OCI-M2 (cell line): ENCODE data around the gene PROX1.

ENCODE experiments used
- DNase-seq: peaks from one replicate; lab custom pipeline; 2025; ENCODE audit not compliant: unreplicated experiment; lab: John Stamatoyannopoulos, UW

Gene PROX1

DNA sequence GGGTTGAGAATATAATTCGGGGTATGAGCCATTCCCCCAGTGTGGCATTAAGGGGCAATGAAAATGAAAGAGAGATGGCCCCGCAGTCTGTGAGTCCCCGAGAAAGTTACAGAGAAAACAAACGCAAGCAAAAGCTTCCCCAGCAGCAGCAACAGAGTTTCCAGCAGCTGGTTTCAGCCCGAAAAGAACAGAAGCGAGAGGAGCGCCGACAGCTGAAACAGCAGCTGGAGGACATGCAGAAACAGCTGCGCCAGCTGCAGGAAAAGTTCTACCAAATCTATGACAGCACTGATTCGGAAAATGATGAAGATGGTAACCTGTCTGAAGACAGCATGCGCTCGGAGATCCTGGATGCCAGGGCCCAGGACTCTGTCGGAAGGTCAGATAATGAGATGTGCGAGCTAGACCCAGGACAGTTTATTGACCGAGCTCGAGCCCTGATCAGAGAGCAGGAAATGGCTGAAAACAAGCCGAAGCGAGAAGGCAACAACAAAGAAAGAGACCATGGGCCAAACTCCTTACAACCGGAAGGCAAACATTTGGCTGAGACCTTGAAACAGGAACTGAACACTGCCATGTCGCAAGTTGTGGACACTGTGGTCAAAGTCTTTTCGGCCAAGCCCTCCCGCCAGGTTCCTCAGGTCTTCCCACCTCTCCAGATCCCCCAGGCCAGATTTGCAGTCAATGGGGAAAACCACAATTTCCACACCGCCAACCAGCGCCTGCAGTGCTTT lies 9.4 kb downstream of the PROX1 start:
- no peak for DNase-seq

DNA sequence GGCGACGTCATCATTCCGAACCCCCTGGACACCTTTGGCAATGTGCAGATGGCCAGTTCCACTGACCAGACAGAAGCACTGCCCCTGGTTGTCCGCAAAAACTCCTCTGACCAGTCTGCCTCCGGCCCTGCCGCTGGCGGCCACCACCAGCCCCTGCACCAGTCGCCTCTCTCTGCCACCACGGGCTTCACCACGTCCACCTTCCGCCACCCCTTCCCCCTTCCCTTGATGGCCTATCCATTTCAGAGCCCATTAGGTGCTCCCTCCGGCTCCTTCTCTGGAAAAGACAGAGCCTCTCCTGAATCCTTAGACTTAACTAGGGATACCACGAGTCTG lies 10.0 kb downstream of the PROX1 start:
- no peak for DNase-seq

- DNase-seq: no peak
Observed at GRCh38 chr1:213998785-213999184, 11.0 kb downstream of the PROX1 start.

- no peak for DNase-seq
Observed at GRCh38 chr1:213999732-214000131, 12.0 kb downstream of the PROX1 start.

GRCh38 chr1:214002060-214002459 lies 14.3 kb downstream of the PROX1 start:
- no peak for DNase-seq

DNA sequence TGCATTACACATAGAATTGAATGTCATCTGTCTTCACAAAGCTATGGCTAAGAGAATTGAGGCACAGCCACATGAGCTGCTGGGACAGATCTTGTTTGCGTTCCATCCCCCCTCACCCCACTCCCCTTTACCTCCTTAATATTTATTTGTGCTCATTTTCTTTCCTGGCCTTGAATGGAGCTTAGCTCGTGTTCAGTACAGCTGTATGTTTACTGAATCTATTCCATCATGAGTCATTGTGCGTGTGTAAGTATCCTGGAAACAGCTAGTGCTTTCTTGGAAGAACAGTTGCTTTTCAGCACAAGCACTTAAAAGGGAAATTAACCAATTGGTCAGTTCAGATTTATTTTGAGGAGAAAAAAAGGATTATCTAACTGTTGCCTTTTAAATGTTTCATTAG lies 14.7 kb downstream of the PROX1 start:
- no peak for DNase-seq

DNA sequence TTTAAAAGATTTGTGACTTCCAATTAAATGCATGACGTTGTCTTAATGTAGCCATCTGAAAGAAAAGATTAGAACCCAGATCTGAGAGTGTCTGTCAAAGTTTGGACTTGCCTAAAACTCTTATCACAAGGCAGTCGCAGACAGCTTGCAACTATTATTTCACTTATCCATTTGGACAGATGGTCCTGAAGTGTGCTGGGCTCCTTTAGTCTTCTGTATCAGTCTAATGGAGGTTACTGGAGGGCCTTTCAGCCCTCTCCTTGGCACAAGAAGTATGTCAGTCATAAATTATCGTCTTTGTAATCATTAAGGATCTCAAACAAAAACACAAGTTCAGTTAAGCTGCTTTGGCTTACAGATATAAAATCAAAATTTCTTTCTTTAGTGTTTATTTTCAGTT lies 15.5 kb downstream of the PROX1 start:
- no peak for DNase-seq

- DNase-seq: no peak
Observed at GRCh38 chr1:214004014-214004413, 16.2 kb downstream of the PROX1 start.

DNA sequence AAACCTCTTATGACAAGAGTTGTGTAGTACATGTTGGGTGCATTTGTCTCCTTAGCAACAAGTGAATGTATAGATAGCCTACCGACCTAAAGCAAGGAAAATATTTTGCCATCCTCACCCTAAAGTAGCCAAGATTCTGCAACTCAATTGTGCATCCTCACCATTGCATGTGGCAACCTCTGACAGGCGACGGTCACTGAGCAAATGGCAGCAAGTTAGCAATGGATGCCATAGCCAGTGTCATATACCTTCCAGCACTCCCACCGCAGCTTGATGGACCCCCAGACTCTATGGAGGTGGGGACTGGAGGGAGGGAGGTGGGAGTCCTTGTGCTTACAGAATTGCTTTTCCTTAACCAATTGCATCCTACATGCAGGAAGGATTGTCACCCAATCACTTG lies 17.0 kb downstream of the PROX1 start:
- DNase-seq: no peak

GRCh38 chr1:214005708-214006107 lies 17.9 kb downstream of the PROX1 start:
- no peak for DNase-seq

GRCh38 chr1:214006845-214007244 lies 19.1 kb downstream of the PROX1 start:
- DNase-seq: no peak

DNA sequence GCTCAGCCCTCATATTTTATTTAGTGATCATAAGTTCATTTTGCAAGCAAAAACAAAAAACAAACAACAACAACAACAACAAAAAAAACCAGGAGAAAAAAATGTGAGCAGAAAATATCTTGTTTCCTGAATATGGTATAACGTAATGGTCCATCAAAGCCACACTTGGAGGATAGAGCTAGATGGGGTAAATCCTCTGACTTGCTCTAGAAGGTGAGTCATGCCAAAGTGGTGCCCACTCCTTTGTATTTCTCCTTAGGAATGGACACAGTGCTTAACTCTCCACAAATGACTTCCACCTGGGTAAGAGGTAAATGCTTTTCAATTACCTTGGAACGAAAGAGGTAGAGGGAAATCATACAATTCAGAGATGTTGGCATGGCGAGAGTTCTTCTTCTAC lies 20.6 kb downstream of the PROX1 start:
- DNase-seq: no peak

DNA sequence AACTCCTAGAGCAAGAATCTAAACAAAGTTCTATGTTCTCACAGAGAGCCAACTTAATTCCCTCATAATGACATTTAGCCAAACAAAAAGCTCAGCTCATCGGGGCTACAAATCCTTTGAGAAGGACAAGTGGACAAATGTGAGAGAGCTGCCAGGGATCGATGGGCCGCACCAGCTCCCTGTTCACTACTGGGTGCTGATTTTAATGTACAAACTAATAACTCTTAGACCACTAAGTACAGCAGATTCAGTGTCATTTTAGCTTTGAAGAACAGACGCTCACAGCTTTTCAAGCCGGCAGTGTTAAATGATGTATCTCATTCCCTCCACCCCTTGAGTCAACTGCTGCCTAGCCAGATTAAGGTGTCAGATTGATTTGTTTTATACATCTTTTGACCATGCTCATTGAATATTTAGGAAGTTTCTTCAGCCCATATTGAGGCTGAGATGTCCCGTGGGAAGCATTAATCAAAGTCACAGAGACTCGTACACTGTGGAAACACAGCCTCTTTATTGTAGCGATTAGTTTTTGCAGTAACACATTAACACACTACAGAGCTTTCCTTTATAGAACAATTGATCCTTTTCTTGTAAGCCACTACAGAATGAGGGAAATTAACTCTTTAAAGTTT lies 21.1 kb downstream of the PROX1 start:
- no peak for DNase-seq

- no peak for DNase-seq
Observed at GRCh38 chr1:214009423-214010196, 21.8 kb downstream of the PROX1 start.

DNA sequence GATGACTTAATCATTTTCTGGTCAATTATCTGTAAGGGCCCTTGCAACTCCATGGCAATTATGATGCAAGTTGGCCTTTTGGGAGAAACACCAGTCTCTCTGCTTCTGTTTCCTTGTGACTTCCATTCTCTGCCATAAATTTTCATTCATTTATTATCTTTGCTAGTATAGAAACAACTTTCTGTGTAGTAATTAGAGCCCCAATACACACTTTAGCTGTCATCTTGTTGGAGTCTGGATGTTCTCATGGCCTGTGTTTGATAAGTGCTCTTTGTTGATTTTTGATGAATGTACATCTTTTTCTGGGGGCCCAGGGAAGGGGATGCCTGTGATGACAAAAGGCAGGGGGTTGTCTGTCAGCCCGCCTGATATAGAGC lies 22.4 kb downstream of the PROX1 start:
- DNase-seq: no peak

GRCh38 chr1:214010717-214011116 lies 22.9 kb downstream of the PROX1 start:
- DNase-seq: no peak

DNA sequence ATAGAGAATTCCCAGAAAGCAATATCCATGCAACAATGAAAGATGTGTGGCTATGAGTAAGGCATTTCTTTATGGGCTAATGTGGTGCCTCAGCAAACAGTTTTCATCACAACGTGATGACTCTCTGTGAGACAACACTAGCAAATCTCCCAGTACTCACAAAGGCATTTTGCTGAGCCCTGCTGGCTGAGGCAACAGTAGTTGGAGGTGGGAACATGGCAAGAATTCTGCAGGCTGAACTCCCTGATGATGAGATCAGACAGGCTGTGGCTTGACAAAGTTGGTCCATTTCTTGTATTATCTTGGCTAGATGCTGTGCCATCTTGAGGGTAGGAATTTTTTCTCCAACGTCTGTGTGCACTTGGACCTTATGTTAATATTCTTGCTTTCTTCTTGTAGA lies 24.6 kb downstream of the PROX1 start:
- no peak for DNase-seq

- no peak for DNase-seq
Observed at GRCh38 chr1:214013614-214014377, 26.0 kb downstream of the PROX1 start.

GRCh38 chr1:214014730-214015129 lies 27.0 kb downstream of the PROX1 start:
- no peak for DNase-seq

DNA sequence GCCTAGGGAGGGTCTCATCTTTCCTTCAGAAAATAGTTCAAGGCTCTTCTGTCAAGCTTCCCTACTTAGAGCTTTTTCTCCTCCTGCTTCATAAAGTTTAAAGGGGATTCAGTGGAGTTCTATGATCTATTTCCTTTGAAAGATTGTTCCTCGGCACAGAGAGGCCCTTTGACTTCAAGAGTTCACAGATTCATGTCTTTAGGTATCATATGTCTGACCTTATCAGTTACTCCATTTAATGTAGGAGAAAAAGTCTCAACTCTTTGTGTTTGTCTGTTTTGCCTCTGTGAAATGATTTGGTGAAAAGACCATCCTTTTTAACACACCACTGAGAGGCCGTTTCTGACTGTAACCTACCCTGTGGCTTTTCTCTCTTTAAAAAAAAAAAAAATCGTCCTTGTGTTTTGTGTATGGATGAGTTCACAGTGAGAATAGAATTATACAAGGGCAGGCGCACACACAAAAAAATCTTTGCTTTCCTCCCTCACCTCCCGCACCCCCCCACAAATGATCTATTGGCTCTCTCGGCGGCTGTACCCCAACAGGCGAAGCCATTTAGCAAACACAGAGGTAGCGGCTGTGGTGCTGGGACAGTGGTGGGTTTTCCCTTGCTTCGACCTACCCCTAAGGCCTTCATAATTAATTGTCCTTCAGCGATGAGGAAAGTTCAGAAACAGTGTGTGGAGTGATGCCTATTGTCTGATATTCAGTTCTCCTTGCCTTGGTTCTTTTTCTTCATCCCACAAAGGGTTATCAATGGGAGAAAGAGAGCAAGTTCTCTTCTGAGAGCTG lies 29.6 kb downstream of the PROX1 start:
- no peak for DNase-seq
